ENCODE results near the gene DGKE.

GRCh38 chr17:56830726-56831368 is 3.1 kb upstream of the DGKE start:
- TF ChIP-seq, protein P1, sequence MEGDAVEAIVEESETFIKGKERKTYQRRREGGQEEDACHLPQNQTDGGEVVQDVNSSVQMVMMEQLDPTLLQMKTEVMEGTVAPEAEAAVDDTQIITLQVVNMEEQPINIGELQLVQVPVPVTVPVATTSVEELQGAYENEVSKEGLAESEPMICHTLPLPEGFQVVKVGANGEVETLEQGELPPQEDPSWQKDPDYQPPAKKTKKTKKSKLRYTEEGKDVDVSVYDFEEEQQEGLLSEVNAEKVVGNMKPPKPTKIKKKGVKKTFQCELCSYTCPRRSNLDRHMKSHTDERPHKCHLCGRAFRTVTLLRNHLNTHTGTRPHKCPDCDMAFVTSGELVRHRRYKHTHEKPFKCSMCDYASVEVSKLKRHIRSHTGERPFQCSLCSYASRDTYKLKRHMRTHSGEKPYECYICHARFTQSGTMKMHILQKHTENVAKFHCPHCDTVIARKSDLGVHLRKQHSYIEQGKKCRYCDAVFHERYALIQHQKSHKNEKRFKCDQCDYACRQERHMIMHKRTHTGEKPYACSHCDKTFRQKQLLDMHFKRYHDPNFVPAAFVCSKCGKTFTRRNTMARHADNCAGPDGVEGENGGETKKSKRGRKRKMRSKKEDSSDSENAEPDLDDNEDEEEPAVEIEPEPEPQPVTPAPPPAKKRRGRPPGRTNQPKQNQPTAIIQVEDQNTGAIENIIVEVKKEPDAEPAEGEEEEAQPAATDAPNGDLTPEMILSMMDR (IDR thresholded peaks at IDR 0.05) = no peak
- TF ChIP-seq POLR2A (IDR thresholded peaks at IDR 0.05) = no peak
